OCI-LY1 (cell line): Measurements from ENCODE around the gene COMT.

Experiments
- H2AFZ ChIP-seq: fragments of 200-600 bp; sonication (generic), shearing (Covaris generic); 2 replicates; pipeline ENCODE4 v1.6.0; 2014; ENCODE audit warnings: antibody characterized with exemption, mild to moderate bottlenecking, low read length
- H3F3A ChIP-seq: fragments of 200-600 bp; sonication (generic), shearing (Covaris generic); 2 replicates; pipeline ENCODE4 v1.6.0; 2014; ENCODE audit warnings: mild to moderate bottlenecking, antibody characterized with exemption, low read length, moderate library complexity; ENCODE audit not compliant: insufficient read depth
- H3K27ac ChIP-seq: fragments of 200-600 bp; sonication (generic); 2 replicates; pipeline ENCODE4 v1.5.1; 2014; ENCODE audit warnings: low read length, mixed run types, mild to moderate bottlenecking, low read depth; ENCODE audit not compliant: poor library complexity, severe bottlenecking
- H3K27me3 ChIP-seq: fragments of 200-600 bp; sonication (generic); 2 replicates; pipeline ENCODE4 v1.6.0; 2014; ENCODE audit warnings: antibody characterized with exemption, mild to moderate bottlenecking, low read length, moderate library complexity; ENCODE audit not compliant: insufficient read depth
- H3K36me3 ChIP-seq: fragments of 200-600 bp; sonication (generic); 2 replicates; pipeline ENCODE4 v1.6.1; 2014; ENCODE audit warnings: mild to moderate bottlenecking, antibody characterized with exemption, low read length, moderate library complexity, mixed read lengths; ENCODE audit not compliant: insufficient read depth
- H3K4me1 ChIP-seq: fragments of 200-600 bp; sonication (generic); 2 replicates; pipeline ENCODE4 v1.5.1; 2014; ENCODE audit warnings: mild to moderate bottlenecking, low read length, moderate library complexity; ENCODE audit not compliant: insufficient read depth, severe bottlenecking
- H3K4me2 ChIP-seq: fragments of 200-600 bp; sonication (generic), shearing (Covaris generic); 2 replicates; pipeline ENCODE4 v1.6.1; 2014; ENCODE audit warnings: low read length
- H3K4me3 ChIP-seq: fragments of 200-600 bp; sonication (generic); 2 replicates; pipeline ENCODE4 v1.5.1; 2014; ENCODE audit warnings: low read length, low read depth, mild to moderate bottlenecking, mixed read lengths; ENCODE audit not compliant: poor library complexity, severe bottlenecking
- H3K79me2 ChIP-seq: fragments of 200-600 bp; shearing (Covaris generic); 2 replicates; pipeline ENCODE4 v1.6.1; 2016; ENCODE audit warnings: mixed run types, low read length, mixed read lengths; ENCODE audit not compliant: insufficient read depth
- H3K9ac ChIP-seq: fragments of 200-600 bp; sonication (generic), shearing (Covaris generic); 2 replicates; pipeline ENCODE4 v1.6.1; 2014; ENCODE audit warnings: mild to moderate bottlenecking, low read length, mixed read lengths
- H3K9me2 ChIP-seq: fragments of 200-600 bp; sonication (generic), shearing (Covaris generic); 2 replicates; pipeline ENCODE4 v1.6.1; 2014; ENCODE audit warnings: low read depth, mild to moderate bottlenecking, low read length, mixed read lengths
- H3K9me3 ChIP-seq: fragments of 200-600 bp; shearing (Covaris generic); 2 replicates; pipeline ENCODE4 v1.6.1; 2014; ENCODE audit warnings: low read length, mixed read lengths
- H4K20me1 ChIP-seq: fragments of 200-600 bp; sonication (generic), shearing (Covaris generic); 2 replicates; pipeline ENCODE4 v1.6.0; 2016; ENCODE audit warnings: mild to moderate bottlenecking, low read length; ENCODE audit not compliant: insufficient read depth
- EZH2 ChIP-seq: fragments of 200-600 bp; sonication (generic), shearing (Covaris generic); IDR thresholded peaks from 2 replicates; pipeline ENCODE4 v1.8.0; 2017; ENCODE audit warnings: borderline replicate concordance, mixed run types, mild to moderate bottlenecking, antibody characterized with exemption, low read length, moderate library complexity, mixed read lengths
- TF ChIP-seq, protein P1 (sequence below): fragments of 200-600 bp; sonication (generic), shearing (Covaris generic); IDR thresholded peaks from 2 replicates; pipeline ENCODE4 v1.5.1; 2017; ENCODE audit warnings: mild to moderate bottlenecking, antibody characterized with exemption, low read length, moderate library complexity, mixed read lengths

Gene COMT

DNA sequence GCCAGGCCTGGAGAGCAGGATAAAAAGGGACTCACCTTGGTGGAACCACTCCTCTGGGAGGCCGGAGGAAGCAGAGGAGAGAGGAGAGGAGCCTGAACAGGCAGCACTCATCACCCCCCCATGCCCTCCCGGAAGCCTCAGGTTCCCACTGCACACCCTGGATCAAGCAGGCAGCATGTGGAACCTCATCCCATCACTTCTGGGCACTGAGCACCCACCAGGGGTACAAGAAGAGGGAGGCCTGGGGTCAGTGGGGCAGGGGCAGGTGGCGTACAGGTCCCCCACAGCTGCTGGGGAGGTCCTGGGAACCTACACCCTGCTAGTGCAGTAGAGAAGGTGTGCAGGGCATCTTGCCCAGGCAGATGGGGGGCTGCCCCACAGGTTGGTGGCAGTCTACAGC is 35.1 kb downstream of the COMT start:
- Histone ChIP-seq H4K20me1 (no peaks in the 10 kb centered on the region), H3K4me2 (no peak overlapping the region), H3K9ac (no peak overlapping the region), H3K27ac (no peak overlapping the region), H3K9me3 (no peaks in the 10 kb centered on the region), H3K36me3 (no peaks in the 10 kb centered on the region), H3F3A (no peaks in the 10 kb centered on the region), H3K79me2 (no peaks in the 10 kb centered on the region), H2AFZ (no peak overlapping the region), H3K9me2 (no peaks in the 10 kb centered on the region), H3K27me3 (peaks cover 3% of the 10 kb centered on the region; the same call in 1 of the 2 replicates), H3K4me1 (peaks cover 13% of the 10 kb centered on the region), H3K4me3 (no peak overlapping the region)
- TF ChIP-seq EZH2: no peak
- TF ChIP-seq, protein P1, sequence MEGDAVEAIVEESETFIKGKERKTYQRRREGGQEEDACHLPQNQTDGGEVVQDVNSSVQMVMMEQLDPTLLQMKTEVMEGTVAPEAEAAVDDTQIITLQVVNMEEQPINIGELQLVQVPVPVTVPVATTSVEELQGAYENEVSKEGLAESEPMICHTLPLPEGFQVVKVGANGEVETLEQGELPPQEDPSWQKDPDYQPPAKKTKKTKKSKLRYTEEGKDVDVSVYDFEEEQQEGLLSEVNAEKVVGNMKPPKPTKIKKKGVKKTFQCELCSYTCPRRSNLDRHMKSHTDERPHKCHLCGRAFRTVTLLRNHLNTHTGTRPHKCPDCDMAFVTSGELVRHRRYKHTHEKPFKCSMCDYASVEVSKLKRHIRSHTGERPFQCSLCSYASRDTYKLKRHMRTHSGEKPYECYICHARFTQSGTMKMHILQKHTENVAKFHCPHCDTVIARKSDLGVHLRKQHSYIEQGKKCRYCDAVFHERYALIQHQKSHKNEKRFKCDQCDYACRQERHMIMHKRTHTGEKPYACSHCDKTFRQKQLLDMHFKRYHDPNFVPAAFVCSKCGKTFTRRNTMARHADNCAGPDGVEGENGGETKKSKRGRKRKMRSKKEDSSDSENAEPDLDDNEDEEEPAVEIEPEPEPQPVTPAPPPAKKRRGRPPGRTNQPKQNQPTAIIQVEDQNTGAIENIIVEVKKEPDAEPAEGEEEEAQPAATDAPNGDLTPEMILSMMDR: no peak

DNA sequence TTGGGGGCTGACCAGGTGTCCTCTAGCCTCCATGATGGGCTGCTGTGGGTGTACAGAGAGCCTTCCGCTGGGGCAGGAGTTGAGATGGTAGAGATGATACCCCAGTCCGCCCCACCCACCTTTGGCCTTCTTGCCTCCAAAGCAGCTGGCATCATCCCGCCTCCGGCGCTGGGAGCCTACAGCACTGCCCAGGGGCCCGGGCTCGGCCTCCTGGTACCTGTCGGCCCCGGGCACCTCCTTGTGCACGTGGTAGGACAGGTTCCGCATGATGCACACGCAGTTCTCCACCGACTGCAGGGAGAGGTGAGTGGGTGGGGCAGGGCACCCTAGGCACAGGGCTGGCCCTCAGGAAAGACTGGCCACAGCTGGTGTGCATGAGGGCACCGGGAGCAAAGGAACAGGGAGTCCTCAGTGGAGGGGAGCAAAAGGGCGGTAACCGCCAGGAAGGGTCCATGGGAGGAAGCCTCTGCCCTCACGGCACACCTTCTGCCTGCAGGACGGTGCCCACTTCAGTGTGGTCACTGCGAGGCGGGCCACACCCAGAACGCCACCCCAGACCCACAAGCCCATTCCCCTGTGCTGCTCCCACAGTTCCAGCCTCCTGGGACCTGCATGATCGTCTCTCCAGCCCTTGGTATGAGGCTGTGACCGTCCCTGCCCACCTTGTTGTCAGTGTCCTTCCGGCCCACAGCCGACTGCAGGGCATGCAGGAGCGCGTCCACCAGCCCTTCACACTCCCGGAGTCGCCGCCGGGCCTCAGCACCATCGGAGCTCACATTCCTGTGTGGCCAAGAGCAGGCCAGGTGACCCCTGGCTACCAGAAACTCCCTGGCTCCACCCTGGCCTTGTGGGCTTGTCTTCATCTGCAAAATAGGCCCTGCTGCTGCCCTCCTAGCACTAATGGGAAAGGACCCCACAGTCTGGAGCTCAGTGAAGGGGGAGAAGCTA is 36.0 kb downstream of the COMT start:
- Histone ChIP-seq H4K20me1 (no peaks in the 10 kb centered on the region), H3K4me3 (no peak overlapping the region), H3K79me2 (no peaks in the 10 kb centered on the region), H3K27ac (no peak overlapping the region), H3K4me1 (peaks cover 13% of the 10 kb centered on the region), H3K27me3 (peaks cover 3% of the 10 kb centered on the region; the same call in 1 of the 2 replicates), H3K9me2 (no peaks in the 10 kb centered on the region), H3K9ac (no peak overlapping the region), H3F3A (no peaks in the 10 kb centered on the region), H3K36me3 (no peaks in the 10 kb centered on the region), H3K4me2 (no peak overlapping the region), H2AFZ (no peak overlapping the region), H3K9me3 (no peaks in the 10 kb centered on the region)
- TF ChIP-seq, protein P1: no peak
- no peak for TF ChIP-seq EZH2

DNA sequence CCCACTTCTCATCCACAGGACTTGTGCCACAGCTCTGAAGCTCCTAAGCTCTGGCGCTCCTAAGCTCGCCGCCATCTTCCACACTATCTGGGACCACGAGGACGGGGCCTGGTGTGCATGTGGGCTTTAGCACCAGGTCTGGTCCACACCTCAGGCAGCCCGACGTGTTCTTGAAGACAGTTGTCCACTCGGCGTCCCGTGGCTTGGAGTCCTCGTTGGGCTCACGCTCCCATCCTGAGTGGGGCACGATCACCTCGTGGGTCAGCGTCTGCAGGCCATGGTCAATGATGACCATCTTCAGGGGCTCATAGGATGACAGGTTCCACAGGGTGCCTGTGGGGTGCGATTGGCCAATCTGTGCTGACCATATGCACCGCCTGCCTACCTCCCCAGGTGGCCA is 37.2 kb downstream of the COMT start:
- Histone ChIP-seq H3K9me2 (no peaks in the 10 kb centered on the region), H3K4me1 (peaks cover 13% of the 10 kb centered on the region), H3K4me3 (no peak overlapping the region), H3K79me2 (no peaks in the 10 kb centered on the region), H3K4me2 (no peak overlapping the region), H3F3A (no peaks in the 10 kb centered on the region), H3K27ac (no peak overlapping the region), H4K20me1 (no peaks in the 10 kb centered on the region), H3K36me3 (no peaks in the 10 kb centered on the region), H3K27me3 (peaks cover 3% of the 10 kb centered on the region; the same call in 1 of the 2 replicates), H2AFZ (no peak overlapping the region), H3K9ac (no peak overlapping the region), H3K9me3 (no peaks in the 10 kb centered on the region)
- TF ChIP-seq EZH2: no peak
- TF ChIP-seq, protein P1: no peak
